Keratinocyte (primary cell): ENCODE results near the gene ALKAL2.

Source experiments
- CTCF ChIP-seq, 3 experiments: IDR thresholded peaks in 1 of 3; conservative IDR thresholded peaks in 1 of 3; optimal IDR thresholded peaks in 1 of 3; 2 replicates in 2 of 3; 3 replicates in 1 of 3; pipeline versions ENCODE3 to v1.5.1; 2011; ENCODE audit warnings: low read length in 3 of 3, mild to moderate bottlenecking in 3 of 3, moderate library complexity in 2 of 3, control low read depth in 1 of 3, inconsistent platforms in 1 of 3; ENCODE audit not compliant: insufficient read depth in 2 of 3; ENCODE audit errors: extremely low read depth in 1 of 3
- EZH2 ChIP-seq: IDR thresholded peaks from one replicate; pipeline ENCODE4 v1.6.1; 2012; ENCODE audit warnings: inconsistent platforms, mild to moderate bottlenecking, low read length, moderate library complexity

- TF ChIP-seq CTCF (optimal IDR thresholded peaks at IDR 0.05 in 1 of 3, IDR thresholded peaks at IDR 0.05 in 1 of 3, conservative IDR thresholded peaks at IDR 0.05 in 1 of 3; ENCODE audit: extremely low read depth in 1 of 3, insufficient read depth in 2 of 3, low read length in 3 of 3) (no peak), EZH2 (no peak)
These were observed 34.4 kb upstream of the ALKAL2 start for GRCh38 chr2:322326-322725.
